GM12878 (cell line): Measurements from ENCODE around the gene MRPS5. TPM values are rescaled to one million over a fixed set of nuclear protein-coding genes. Genes with fewer than 3 reads are reported as not detected.

Experiments used
- ATAC-seq: fragments of 200-7000 bp; cut with Tn5 transposase; 3 replicates; pipeline ENCODE4 v1.9.1; 2020; ENCODE audit warnings: mild to moderate bottlenecking, moderate library complexity
- BruUV-seq: library from RNA; stranded (reverse); fragments of 400-500 nt; replicated peaks from 2 replicates; lab custom pipeline; 2021; lab: Mats Ljungman, UMichigan
- CTCF ChIA-PET: fragments of 300-600 bp; sonication (Branson Sonifier 250); formaldehyde crosslinking; extraction: SDS; loops from one replicate; lab custom pipeline; 2021; ENCODE audit warnings: inconsistent platforms; lab: Yijun Ruan, JAX
- POLR2A ChIA-PET: fragments of 350-600 bp; formaldehyde crosslinking; extraction: SDS; loops from one replicate; lab custom pipeline; 2021; ENCODE audit warnings: inconsistent platforms; lab: Charles Lee
- RAD21 ChIA-PET: fragments of 300-600 bp; sonication (Branson Sonifier 250); formaldehyde crosslinking; loops from one replicate; lab custom pipeline; 2023; ENCODE audit warnings: antibody characterized with exemption; ENCODE audit not compliant: unreplicated experiment; lab: Charles Lee
- SMC1A ChIA-PET: fragments of 300-600 bp; sonication (Branson Sonifier 250); formaldehyde crosslinking; loops from one replicate; lab custom pipeline; 2023; ENCODE audit not compliant: unreplicated experiment, uncharacterized antibody; lab: Charles Lee
- DNase-seq: peaks from one replicate; pipeline ENCODE4 v3.0.0-alpha.2; 2011; ENCODE audit warnings: low read depth, low spot score
- FAIRE-seq: peaks from 3 replicates; lab custom pipeline; 2011; peaks lifted over from hg19 to GRCh38; lab: Jason Lieb, UNC
- H2AFZ ChIP-seq: 2 replicates; pipeline ENCODE4 v1.6.0; 2011; ENCODE audit warnings: low read depth, low read length, control low read depth; ENCODE audit not compliant: control insufficient read depth
- H3K27ac ChIP-seq: 2 replicates; pipeline ENCODE4 v1.5.1; 2011; ENCODE audit warnings: control low read depth; ENCODE audit not compliant: control insufficient read depth, insufficient read depth
- H3K27me3 ChIP-seq, 2 experiments: replicated peaks in 1 of 2; 2 replicates each; pipeline versions ENCODE4 v1.6.0 to v1.6.1; 2011; ENCODE audit warnings: low read length in 1 of 2; ENCODE audit not compliant: control insufficient read depth in 2 of 2, insufficient read depth in 2 of 2
- H3K36me3 ChIP-seq, 2 experiments: 2 replicates each; pipeline ENCODE4 v1.5.1; 2011; ENCODE audit warnings: low read length in 1 of 2; ENCODE audit not compliant: control insufficient read depth in 2 of 2, insufficient read depth in 2 of 2
- H3K4me1 ChIP-seq: 2 replicates; pipeline ENCODE4 v1.6.1; 2011; ENCODE audit warnings: mild to moderate bottlenecking, low read length, moderate library complexity, mixed read lengths; ENCODE audit not compliant: control insufficient read depth, insufficient read depth
- H3K4me2 ChIP-seq: 2 replicates; pipeline ENCODE4 v1.6.0; 2011; ENCODE audit warnings: control low read depth; ENCODE audit not compliant: control insufficient read depth, insufficient read depth
- H3K4me3 ChIP-seq: fragments of 200-600 bp; sonication (generic); 2 replicates; pipeline ENCODE4 v1.5.1; 2016
- H3K79me2 ChIP-seq: 2 replicates; pipeline ENCODE4 v1.6.0; 2011; ENCODE audit warnings: low read length; ENCODE audit not compliant: control insufficient read depth, insufficient read depth
- H3K9ac ChIP-seq: 2 replicates; pipeline ENCODE4 v1.8.0; 2011; ENCODE audit warnings: low read length, control low read depth, mixed read lengths; ENCODE audit not compliant: control insufficient read depth, insufficient read depth
- H3K9me3 ChIP-seq: replicated peaks from 3 replicates; pipeline ENCODE4 v1.5.1; 2011; ENCODE audit warnings: mild to moderate bottlenecking, low read length; ENCODE audit not compliant: control insufficient read depth, insufficient read depth
- H4K20me1 ChIP-seq: 2 replicates; pipeline ENCODE4 v1.6.0; 2011; ENCODE audit not compliant: control insufficient read depth, insufficient read depth
- CBX3 ChIP-seq: fragments of 200-600 bp; sonication (generic); IDR thresholded peaks from 2 replicates; pipeline ENCODE4 v1.6.1; 2016; ENCODE audit warnings: low read depth, borderline replicate concordance
- CHD4 ChIP-seq: fragments of 200-600 bp; sonication (generic); IDR thresholded peaks from 2 replicates; pipeline ENCODE4 v1.6.1; 2016; ENCODE audit warnings: mild to moderate bottlenecking
- FOS ChIP-seq: IDR thresholded peaks from 3 replicates; pipeline ENCODE4 v1.6.1; 2011; ENCODE audit warnings: borderline replicate concordance; ENCODE audit not compliant: insufficient read length; ENCODE audit errors: extremely low read depth
- MTA3 ChIP-seq: IDR thresholded peaks from 2 replicates; pipeline ENCODE4 v1.6.1; 2012; ENCODE audit warnings: low read length, inconsistent platforms, borderline replicate concordance
- MYC ChIP-seq: IDR thresholded peaks from 2 replicates; pipeline ENCODE4 v1.6.1; 2011; ENCODE audit warnings: mild to moderate bottlenecking, low read length, moderate library complexity, inconsistent platforms; ENCODE audit not compliant: insufficient read depth, insufficient replicate concordance, insufficient read length, severe bottlenecking
- POLR2A ChIP-seq: IDR thresholded peaks from 2 replicates; pipeline ENCODE4 v1.6.1; 2011; ENCODE audit warnings: low read depth, mild to moderate bottlenecking, low read length
- RUNX3 ChIP-seq: IDR thresholded peaks from 2 replicates; pipeline ENCODE4 v1.6.1; 2012; ENCODE audit warnings: low read length, inconsistent platforms
- SIX5 ChIP-seq: IDR thresholded peaks from 2 replicates; pipeline ENCODE4 v1.6.1; 2011; ENCODE audit warnings: mild to moderate bottlenecking, low read depth, low read length, moderate library complexity; ENCODE audit not compliant: severe bottlenecking
- SMARCA5 ChIP-seq: fragments of 450-650 bp; IDR thresholded peaks from 2 replicates; pipeline ENCODE4 v1.6.1; 2017; ENCODE audit warnings: mild to moderate bottlenecking
- SPI1 ChIP-seq: IDR thresholded peaks from 2 replicates; pipeline ENCODE4 v1.6.1; 2011; ENCODE audit warnings: low read depth, mild to moderate bottlenecking, low read length, moderate library complexity, borderline replicate concordance; ENCODE audit not compliant: insufficient read depth
- TCF7 ChIP-seq: IDR thresholded peaks from 2 replicates; pipeline ENCODE4 v1.6.1; 2014; ENCODE audit warnings: antibody characterized with exemption, borderline replicate concordance
- ZNF24 ChIP-seq: fragments of 450-650 bp; IDR thresholded peaks from 2 replicates; pipeline ENCODE4 v1.6.1; 2017; ENCODE audit warnings: antibody characterized with exemption, mild to moderate bottlenecking
- WGBS: methylation state at CpG from one replicate; pipeline ENCODE4 v1.1.6; 2016; ENCODE audit warnings: low lambda C conversion rate; ENCODE audit not compliant: insufficient replicate concordance, insufficient coverage; ENCODE audit errors: missing lambda C conversion rate; 5-methylcytosine and 5-hydroxymethylcytosine counted together
- in situ Hi-C: fragments of 300-500 bp; cut with MboI; formaldehyde crosslinking; loops from 9 replicates; pipeline ENCODE4 v1.14.3; 2018; ENCODE audit warnings: mixed read lengths
- intact Hi-C: fragments of 100-400 bp; cut with micrococcal nuclease; formaldehyde crosslinking; loops from one replicate; pipeline ENCODE4 v1.14.2; 2022; ENCODE audit not compliant: unreplicated experiment
- polyA plus RNA-seq, 11 experiments: library from polyadenylated mRNA; depleted of rRNA in 4 of 11; unstranded in 6 of 11; stranded (reverse) in 5 of 11; fragments of >200 nt; fragmentation: Nextera tagmentation in 4 of 11; fragmentation: Illumina TruSeq in 1 of 11; extraction: Ambion mirVana in 4 of 11; extraction: Trizol in 1 of 11; gene quantifications; 1 replicate in 1 of 11; 2 replicates in 10 of 11; pipeline versions ENCODE4 v1.2.1 to v1.2.3, GENCODE V29; 2011 to 2016; ENCODE audit warnings: inconsistent platforms in 2 of 11, missing spikeins in 2 of 11, low read depth in 1 of 11
- total RNA-seq, 4 experiments: library from RNA; depleted of rRNA in 3 of 4; stranded (reverse); fragments of >200 nt in 3 of 4; fragmentation: Illumina TruSeq in 1 of 4; extraction: Trizol in 1 of 4; gene quantifications; 2 replicates each; pipeline versions ENCODE4 v1.2.1 to v1.2.3, GENCODE V29; 2013 to 2021
- TF ChIP-seq, protein P1 (sequence below): fragments of 450-650 bp; IDR thresholded peaks from 2 replicates; pipeline ENCODE4 v1.6.1; 2017; ENCODE audit warnings: mild to moderate bottlenecking, moderate library complexity

Gene MRPS5
- total and polyA plus RNA-seq, 10 of the 15 experiments (the other 5 are each of a cell fraction or from before 2014, with no cell fraction given), result 54.8 to 93.0 (median 76.3) TPM

GRCh38 chr2:95143838-95144237 is 22.2 kb upstream of the MRPS5 start:
- Histone ChIP-seq H3K36me3 (no peaks in the 10 kb centered on the region), H3K9me3 (peaks cover 19% of the 10 kb centered on the region), H3K4me2 (no peak overlapping the region), H2AFZ (no peak overlapping the region), H3K27me3 (no peaks in the 10 kb centered on the region), H3K9ac (no peak overlapping the region), H3K4me3 (no peak overlapping the region), H4K20me1 (no peaks in the 10 kb centered on the region), H3K79me2 (no peaks in the 10 kb centered on the region), H3K4me1 (no peaks in the 10 kb centered on the region), H3K27ac (no peak overlapping the region)
- SMC1A ChIA-PET, result no interaction called here
- ATAC-seq (no peak), FAIRE-seq (no peak), DNase-seq (no peak)
- in situ Hi-C loops, result no loop called here
- CTCF ChIA-PET, result no interaction called here
- no TSS peak for BruUV-seq
- TF ChIP-seq POLR2A (no peak), SPI1 (no peak), ZNF24 (no peak), MTA3 (no peak), CHD4 (no peak), TCF7 (no peak), CBX3 (no peak), MYC (no peak), RUNX3 (no peak), SIX5 (no peak), FOS (no peak), SMARCA5 (no peak)
- TF ChIP-seq, protein P1, sequence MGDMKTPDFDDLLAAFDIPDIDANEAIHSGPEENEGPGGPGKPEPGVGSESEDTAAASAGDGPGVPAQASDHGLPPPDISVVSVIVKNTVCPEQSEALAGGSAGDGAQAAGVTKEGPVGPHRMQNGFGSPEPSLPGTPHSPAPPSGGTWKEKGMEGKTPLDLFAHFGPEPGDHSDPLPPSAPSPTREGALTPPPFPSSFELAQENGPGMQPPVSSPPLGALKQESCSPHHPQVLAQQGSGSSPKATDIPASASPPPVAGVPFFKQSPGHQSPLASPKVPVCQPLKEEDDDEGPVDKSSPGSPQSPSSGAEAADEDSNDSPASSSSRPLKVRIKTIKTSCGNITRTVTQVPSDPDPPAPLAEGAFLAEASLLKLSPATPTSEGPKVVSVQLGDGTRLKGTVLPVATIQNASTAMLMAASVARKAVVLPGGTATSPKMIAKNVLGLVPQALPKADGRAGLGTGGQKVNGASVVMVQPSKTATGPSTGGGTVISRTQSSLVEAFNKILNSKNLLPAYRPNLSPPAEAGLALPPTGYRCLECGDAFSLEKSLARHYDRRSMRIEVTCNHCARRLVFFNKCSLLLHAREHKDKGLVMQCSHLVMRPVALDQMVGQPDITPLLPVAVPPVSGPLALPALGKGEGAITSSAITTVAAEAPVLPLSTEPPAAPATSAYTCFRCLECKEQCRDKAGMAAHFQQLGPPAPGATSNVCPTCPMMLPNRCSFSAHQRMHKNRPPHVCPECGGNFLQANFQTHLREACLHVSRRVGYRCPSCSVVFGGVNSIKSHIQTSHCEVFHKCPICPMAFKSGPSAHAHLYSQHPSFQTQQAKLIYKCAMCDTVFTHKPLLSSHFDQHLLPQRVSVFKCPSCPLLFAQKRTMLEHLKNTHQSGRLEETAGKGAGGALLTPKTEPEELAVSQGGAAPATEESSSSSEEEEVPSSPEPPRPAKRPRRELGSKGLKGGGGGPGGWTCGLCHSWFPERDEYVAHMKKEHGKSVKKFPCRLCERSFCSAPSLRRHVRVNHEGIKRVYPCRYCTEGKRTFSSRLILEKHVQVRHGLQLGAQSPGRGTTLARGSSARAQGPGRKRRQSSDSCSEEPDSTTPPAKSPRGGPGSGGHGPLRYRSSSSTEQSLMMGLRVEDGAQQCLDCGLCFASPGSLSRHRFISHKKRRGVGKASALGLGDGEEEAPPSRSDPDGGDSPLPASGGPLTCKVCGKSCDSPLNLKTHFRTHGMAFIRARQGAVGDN, result no peak
- 87% methylated on average over 2 of the region's 2 CpGs for WGBS
- intact Hi-C loops, result no loop called here
- RAD21 ChIA-PET, result no interaction called here
- POLR2A ChIA-PET, result no interaction called here
